NCI-H345 treated with DMSO at 0.1 percent for 48 hours (cell line): ENCODE data around the gene ARVCF.

Source experiments
- DNase-seq: peaks from one replicate; lab custom pipeline; 2025; ENCODE audit not compliant: unreplicated experiment; lab: John Stamatoyannopoulos, UW

Gene ARVCF

GRCh38 chr22:20016734-20017621, at the start of gene ARVCF:
ARVCF (minus strand) TSS chr22:20016823; CDS start chr22:19990794, 26,029 bp downstream.
- DNase-seq: peak; percentile 62

GRCh38 chr22:20065896-20066616, 49.4 kb upstream of the ARVCF start:
- DNase-seq: no peak

- DNase-seq: no peak
These were observed 48.1 kb upstream of the ARVCF start for GRCh38 chr22:20064545-20065262.

GRCh38 chr22:20064140-20064480, 47.5 kb upstream of the ARVCF start:
- DNase-seq: no peak

GRCh38 chr22:20063271-20064139, 46.9 kb upstream of the ARVCF start:
- DNase-seq: no peak

- no peak for DNase-seq
These were observed 46.1 kb upstream of the ARVCF start for GRCh38 chr22:20062766-20063083.

GRCh38 chr22:20062043-20062765, 45.6 kb upstream of the ARVCF start:
- DNase-seq: no peak

GRCh38 chr22:20061481-20061861, 44.8 kb upstream of the ARVCF start:
- DNase-seq: no peak

- DNase-seq: no peak
These were observed 44.3 kb upstream of the ARVCF start for GRCh38 chr22:20060700-20061480.

- DNase-seq: no peak
These were observed 42.6 kb upstream of the ARVCF start for GRCh38 chr22:20058989-20059770.

- no peak for DNase-seq
These were observed 41.1 kb upstream of the ARVCF start for GRCh38 chr22:20057596-20058268.

GRCh38 chr22:20056696-20057386, 40.2 kb upstream of the ARVCF start:
- no peak for DNase-seq

- DNase-seq: no peak
These were observed 39.5 kb upstream of the ARVCF start for GRCh38 chr22:20056161-20056560.

- no peak for DNase-seq
These were observed 39.0 kb upstream of the ARVCF start for GRCh38 chr22:20055654-20056053.

GRCh38 chr22:20055144-20055543, 38.5 kb upstream of the ARVCF start:
- no peak for DNase-seq

- no peak for DNase-seq
These were observed 37.9 kb upstream of the ARVCF start for GRCh38 chr22:20054485-20054884.

- no peak for DNase-seq
These were observed 37.4 kb upstream of the ARVCF start for GRCh38 chr22:20054034-20054427.
